ENCODE measurements around the gene ZNF48. TPM values are rescaled to one million over a fixed set of nuclear protein-coding genes. Genes with fewer than 3 reads are reported as not detected.
A peak's percentile ranks its signal among the peaks of the same experiment; 100 is the strongest.

The ZNF48 gene
- total RNA-seq, 1 donor from 2014 or later: 21.1 TPM

GRCh38 chr16:30365200-30365599, 30.0 kb upstream of the ZNF48 start:
- H3K36me3 Mint-ChIP-seq: peaks cover 18% of the 10 kb centered on the region
- H3K27ac Mint-ChIP-seq: no peak overlapping the region
- H3K9me3 Mint-ChIP-seq: no peaks in the 10 kb centered on the region
- no peak for DNase-seq (ENCODE audit: extremely low spot score, unreplicated experiment)
- H3K4me3 Mint-ChIP-seq: no peak overlapping the region
- H3K4me1 Mint-ChIP-seq (ENCODE audit: unreplicated experiment): peaks cover 29% of the 10 kb centered on the region
- TF ChIP-seq CTCF (conservative IDR thresholded peaks at IDR 0.05): no peak
- no peaks in the 10 kb centered on the region for H3K27me3 Mint-ChIP-seq

GRCh38 chr16:30366511-30366910, 28.7 kb upstream of the ZNF48 start:
- TF ChIP-seq CTCF (conservative IDR thresholded peaks at IDR 0.05): no peak
- Mint-ChIP-seq H3K4me3 (peak overlapping the region; percentile 94), H3K4me1 (ENCODE audit: unreplicated experiment) (peaks cover 35% of the 10 kb centered on the region), H3K27ac (no peak overlapping the region), H3K27me3 (no peaks in the 10 kb centered on the region), H3K9me3 (no peaks in the 10 kb centered on the region), H3K36me3 (peaks cover 14% of the 10 kb centered on the region)
- no peak for DNase-seq (ENCODE audit: extremely low spot score, unreplicated experiment)

GRCh38 chr16:30367349-30368009, 27.7 kb upstream of the ZNF48 start:
- peaks cover 10% of the 10 kb centered on the region for H3K36me3 Mint-ChIP-seq
- no peak for DNase-seq (ENCODE audit: extremely low spot score, unreplicated experiment)
- no peak for TF ChIP-seq CTCF (conservative IDR thresholded peaks at IDR 0.05)
- H3K4me1 Mint-ChIP-seq (ENCODE audit: unreplicated experiment): peaks cover 41% of the 10 kb centered on the region
- no peaks in the 10 kb centered on the region for H3K9me3 Mint-ChIP-seq
- H3K27ac Mint-ChIP-seq: peak overlapping the region; percentile 66
- no peaks in the 10 kb centered on the region for H3K27me3 Mint-ChIP-seq
- peak overlapping the region; percentile 94 for H3K4me3 Mint-ChIP-seq

- TF ChIP-seq CTCF (conservative IDR thresholded peaks at IDR 0.05): no peak
- H3K4me3 Mint-ChIP-seq: peak overlapping the region; percentile 94
- peaks cover 41% of the 10 kb centered on the region for H3K4me1 Mint-ChIP-seq (ENCODE audit: unreplicated experiment)
- DNase-seq (ENCODE audit: extremely low spot score, unreplicated experiment): no peak
- peak overlapping the region; percentile 66 for H3K27ac Mint-ChIP-seq
- no peaks in the 10 kb centered on the region for H3K9me3 Mint-ChIP-seq
- peaks cover 5% of the 10 kb centered on the region for H3K36me3 Mint-ChIP-seq
- H3K27me3 Mint-ChIP-seq: no peaks in the 10 kb centered on the region
Measured at GRCh38 chr16:30368122-30368791, 27.0 kb upstream of the ZNF48 start.

GRCh38 chr16:30368792-30369090, 26.5 kb upstream of the ZNF48 start:
- Mint-ChIP-seq H3K9me3 (no peaks in the 10 kb centered on the region), H3K27ac (peak overlapping the region; percentile 66), H3K27me3 (no peaks in the 10 kb centered on the region), H3K36me3 (peaks cover 4% of the 10 kb centered on the region), H3K4me3 (peak overlapping the region; percentile 94), H3K4me1 (ENCODE audit: unreplicated experiment) (peaks cover 41% of the 10 kb centered on the region)
- DNase-seq (ENCODE audit: extremely low spot score, unreplicated experiment): no peak
- TF ChIP-seq CTCF (conservative IDR thresholded peaks at IDR 0.05): no peak

Data from type B pancreatic cell (in vitro differentiated cells).